Osteocyte (in vitro differentiated cells): ENCODE measurements around the gene PAX7. TPM values are rescaled to one million over a fixed set of nuclear protein-coding genes. Genes with fewer than 3 reads are reported as not detected.
"Not testable (repeated sequence)": the region's sequence is repeated elsewhere in the genome, so short reads cannot be mapped to it uniquely, and the experiment has no call there.

Source experiments
- DNase-seq: peaks from one replicate; pipeline ENCODE4 v3.0.0; 2021; ENCODE audit warnings: mixed read lengths; ENCODE audit not compliant: unreplicated experiment; ENCODE audit errors: extremely low spot score
- H3K27ac Mint-ChIP-seq: one replicate; pipeline ENCODE4 v1.8.0; 2021; ENCODE audit warnings: mild to moderate bottlenecking, mixed read lengths; ENCODE audit not compliant: unreplicated experiment
- H3K27me3 Mint-ChIP-seq: one replicate; pipeline ENCODE4 v1.8.0; 2021; ENCODE audit warnings: mixed read lengths; ENCODE audit not compliant: unreplicated experiment
- H3K36me3 Mint-ChIP-seq: one replicate; pipeline ENCODE4 v1.8.0; 2021; ENCODE audit warnings: mixed read lengths; ENCODE audit not compliant: unreplicated experiment
- H3K4me1 Mint-ChIP-seq: one replicate; pipeline ENCODE4 v1.8.0; 2021; ENCODE audit warnings: mixed read lengths; ENCODE audit not compliant: unreplicated experiment
- H3K4me3 Mint-ChIP-seq: one replicate; pipeline ENCODE4 v1.8.0; 2021; ENCODE audit warnings: mild to moderate bottlenecking, moderate library complexity, mixed read lengths; ENCODE audit not compliant: unreplicated experiment
- H3K9me3 Mint-ChIP-seq: one replicate; pipeline ENCODE4 v1.8.0; 2021; ENCODE audit warnings: mixed read lengths; ENCODE audit not compliant: unreplicated experiment
- total RNA-seq: library from RNA; stranded (reverse); gene quantifications from 2 replicates; pipeline ENCODE4 v1.2.1, GENCODE V29; 2021
- TF ChIP-seq, protein P1 (sequence below): fragments of 200-600 bp; sonication (generic); IDR thresholded peaks from 2 replicates; pipeline ENCODE4 v1.5.0; 2021; ENCODE audit warnings: antibody characterized with exemption, mild to moderate bottlenecking, moderate library complexity

Gene PAX7
- total RNA-seq, 1 donor from 2014 or later: not detected

DNA sequence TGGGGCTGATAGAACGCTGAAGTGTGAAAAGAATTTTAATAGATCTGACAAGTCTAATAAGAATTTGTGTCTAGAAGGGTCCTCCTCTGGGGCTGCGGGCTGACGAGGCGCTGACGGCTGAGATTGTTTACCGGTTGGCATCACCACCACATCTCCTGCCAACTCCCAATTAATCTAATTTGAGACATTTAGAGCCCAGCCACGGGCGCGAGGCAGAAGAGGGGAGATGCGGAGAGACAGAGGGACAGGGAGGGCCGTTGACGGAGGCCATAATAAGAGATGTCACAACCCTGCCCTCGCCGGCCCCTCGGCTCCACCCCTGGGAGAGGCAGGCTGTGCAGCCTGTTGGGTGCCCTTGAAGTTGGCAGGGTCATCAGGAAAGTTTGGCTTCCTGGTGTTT, 109.3 kb downstream of the PAX7 start:
- H3K27ac Mint-ChIP-seq: no peak overlapping the region
- no peak overlapping the region for H3K4me3 Mint-ChIP-seq
- no peaks in the 10 kb centered on the region for H3K4me1 Mint-ChIP-seq
- H3K27me3 Mint-ChIP-seq: peaks cover 12% of the 10 kb centered on the region
- no peaks in the 10 kb centered on the region for H3K9me3 Mint-ChIP-seq
- no peak for DNase-seq
- TF ChIP-seq, protein P1, sequence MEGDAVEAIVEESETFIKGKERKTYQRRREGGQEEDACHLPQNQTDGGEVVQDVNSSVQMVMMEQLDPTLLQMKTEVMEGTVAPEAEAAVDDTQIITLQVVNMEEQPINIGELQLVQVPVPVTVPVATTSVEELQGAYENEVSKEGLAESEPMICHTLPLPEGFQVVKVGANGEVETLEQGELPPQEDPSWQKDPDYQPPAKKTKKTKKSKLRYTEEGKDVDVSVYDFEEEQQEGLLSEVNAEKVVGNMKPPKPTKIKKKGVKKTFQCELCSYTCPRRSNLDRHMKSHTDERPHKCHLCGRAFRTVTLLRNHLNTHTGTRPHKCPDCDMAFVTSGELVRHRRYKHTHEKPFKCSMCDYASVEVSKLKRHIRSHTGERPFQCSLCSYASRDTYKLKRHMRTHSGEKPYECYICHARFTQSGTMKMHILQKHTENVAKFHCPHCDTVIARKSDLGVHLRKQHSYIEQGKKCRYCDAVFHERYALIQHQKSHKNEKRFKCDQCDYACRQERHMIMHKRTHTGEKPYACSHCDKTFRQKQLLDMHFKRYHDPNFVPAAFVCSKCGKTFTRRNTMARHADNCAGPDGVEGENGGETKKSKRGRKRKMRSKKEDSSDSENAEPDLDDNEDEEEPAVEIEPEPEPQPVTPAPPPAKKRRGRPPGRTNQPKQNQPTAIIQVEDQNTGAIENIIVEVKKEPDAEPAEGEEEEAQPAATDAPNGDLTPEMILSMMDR: no peak
- H3K36me3 Mint-ChIP-seq: no peaks in the 10 kb centered on the region

DNA sequence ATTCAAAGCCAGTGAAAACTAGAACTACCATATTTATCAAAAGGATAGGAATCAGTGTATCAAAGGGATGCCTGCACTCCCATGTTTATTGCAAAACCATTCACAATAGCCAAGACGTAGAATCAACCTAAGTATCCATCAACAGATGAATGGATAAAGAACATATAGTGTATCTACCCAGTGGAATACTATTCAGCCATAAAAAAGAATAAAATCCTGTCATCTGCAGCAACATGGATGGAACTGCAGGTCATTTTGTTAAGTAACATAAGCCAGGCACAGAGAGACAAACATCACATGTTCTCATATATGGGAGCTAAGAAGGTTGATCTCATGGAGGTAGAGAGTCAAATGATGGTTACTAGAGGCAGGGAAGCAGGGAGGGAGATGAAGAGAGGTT, 110.0 kb downstream of the PAX7 start:
- H3K4me1 Mint-ChIP-seq: no peaks in the 10 kb centered on the region
- no peaks in the 10 kb centered on the region for H3K9me3 Mint-ChIP-seq

DNA sequence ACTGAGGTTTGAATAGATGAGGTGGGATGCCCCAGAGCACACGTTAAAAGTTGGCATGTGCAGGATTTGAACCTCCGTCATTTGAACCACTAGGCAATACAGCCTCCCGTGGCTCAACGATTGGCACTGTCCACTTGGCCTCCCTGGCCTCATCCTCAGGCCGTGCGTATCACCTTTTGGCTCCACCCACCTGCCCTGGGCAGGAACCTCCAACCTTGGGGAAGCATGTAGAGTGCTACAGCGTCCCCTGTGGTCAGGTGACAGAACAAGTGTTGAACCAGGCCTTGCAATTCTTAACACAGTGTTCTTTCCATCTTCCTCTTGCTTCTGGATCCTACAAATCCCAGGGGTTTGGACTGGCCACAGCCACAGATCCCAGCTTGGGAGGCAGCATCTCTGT, 112.6 kb downstream of the PAX7 start:
- Mint-ChIP-seq H3K27me3 (peaks cover 4% of the 10 kb centered on the region), H3K4me3 (no peak overlapping the region), H3K27ac (no peak overlapping the region), H3K4me1 (no peaks in the 10 kb centered on the region), H3K9me3 (peaks cover 3% of the 10 kb centered on the region), H3K36me3 (no peaks in the 10 kb centered on the region)
- DNase-seq: no peak
- TF ChIP-seq, protein P1: no peak

More for the DNA sequence above, 110.0 kb downstream of the PAX7 start:
- Mint-ChIP-seq H3K27me3 (peaks cover 12% of the 10 kb centered on the region), H3K36me3 (no peaks in the 10 kb centered on the region), H3K4me3 (no peak overlapping the region), H3K27ac (no peak overlapping the region)
- DNase-seq: no peak
- TF ChIP-seq, protein P1: no peak

DNA sequence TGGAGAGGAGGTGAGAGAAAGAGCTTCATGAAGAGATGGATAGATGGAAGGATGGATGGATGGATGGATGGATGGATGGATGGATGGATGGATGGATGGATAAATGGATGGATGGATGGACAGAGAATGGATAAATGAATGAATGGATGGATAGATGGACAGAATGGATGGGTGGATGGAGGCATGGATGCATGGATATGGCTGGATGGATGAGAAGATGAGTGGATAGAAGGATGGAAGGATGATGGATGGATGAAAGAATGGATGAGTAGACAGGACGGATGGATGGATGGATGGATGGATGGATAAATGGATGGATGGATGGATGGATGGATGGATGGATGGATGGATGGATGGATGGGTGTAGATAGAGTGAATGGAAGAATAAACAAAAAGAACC, 113.7 kb downstream of the PAX7 start:
- H3K9me3 Mint-ChIP-seq, H3K4me1 Mint-ChIP-seq, DNase-seq, H3K27ac Mint-ChIP-seq, H3K4me3 Mint-ChIP-seq, H3K36me3 Mint-ChIP-seq, H3K27me3 Mint-ChIP-seq: not testable (repeated sequence)

DNA sequence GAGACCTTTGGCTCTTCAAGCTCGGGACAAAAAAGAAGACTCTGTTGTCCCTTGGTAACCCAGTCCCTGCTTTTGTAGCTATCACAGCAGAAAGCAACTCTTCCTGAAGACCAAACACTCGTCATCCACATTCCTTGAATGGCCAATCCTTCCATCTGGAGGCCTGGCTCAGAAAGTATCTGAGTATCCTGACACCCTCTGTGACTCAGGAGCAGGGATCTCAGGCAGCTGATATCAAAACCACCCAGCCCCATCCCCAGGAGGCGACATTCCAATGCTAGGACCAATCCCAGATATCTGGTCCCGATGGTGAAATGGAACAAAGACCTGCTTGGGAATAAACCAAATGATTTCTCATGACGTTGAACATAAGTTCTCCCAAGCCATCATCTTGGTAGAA, 116.3 kb downstream of the PAX7 start:
- Mint-ChIP-seq H3K27me3 (no peaks in the 10 kb centered on the region), H3K27ac (no peak overlapping the region), H3K36me3 (no peaks in the 10 kb centered on the region), H3K4me1 (no peaks in the 10 kb centered on the region), H3K4me3 (no peak overlapping the region), H3K9me3 (peaks cover 10% of the 10 kb centered on the region)
- TF ChIP-seq, protein P1: no peak
- DNase-seq: no peak

DNA sequence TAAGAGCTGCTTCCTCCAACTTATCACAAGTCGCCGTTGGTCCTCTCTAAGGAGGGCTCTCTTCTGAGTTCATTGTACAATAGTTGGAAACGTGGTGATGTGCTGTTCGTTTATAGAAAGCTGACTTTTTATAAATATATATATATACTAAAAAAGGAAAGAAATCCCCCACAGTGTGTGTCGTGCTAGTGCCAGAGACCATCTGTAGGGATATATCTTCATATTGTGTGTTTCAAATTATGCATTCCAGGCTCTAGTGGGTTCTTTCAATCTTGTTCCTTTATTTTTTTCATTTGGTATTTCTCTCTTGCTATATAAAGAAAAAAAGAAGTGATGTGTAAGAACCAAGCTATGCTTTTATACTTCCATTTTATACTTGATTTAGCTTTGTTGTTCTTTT, 117.0 kb downstream of the PAX7 start:
- Mint-ChIP-seq H3K4me3 (no peak overlapping the region), H3K27ac (no peak overlapping the region), H3K36me3 (no peaks in the 10 kb centered on the region), H3K4me1 (no peaks in the 10 kb centered on the region), H3K9me3 (peaks cover 10% of the 10 kb centered on the region), H3K27me3 (no peaks in the 10 kb centered on the region)
- TF ChIP-seq, protein P1: no peak
- no peak for DNase-seq
